Measurements from ENCODE around the gene SIRT6.
A peak's percentile ranks its signal among the peaks of the same experiment; 100 is the strongest.
"Not testable (repeated sequence)": the region's sequence is repeated elsewhere in the genome, so short reads cannot be mapped to it uniquely, and the experiment has no call there.

The SIRT6 gene

GRCh38 chr19:4199699-4200293, 17.4 kb upstream of the SIRT6 start:
- no peak for DNase-seq (ENCODE audit: low read depth, low spot score)

DNA sequence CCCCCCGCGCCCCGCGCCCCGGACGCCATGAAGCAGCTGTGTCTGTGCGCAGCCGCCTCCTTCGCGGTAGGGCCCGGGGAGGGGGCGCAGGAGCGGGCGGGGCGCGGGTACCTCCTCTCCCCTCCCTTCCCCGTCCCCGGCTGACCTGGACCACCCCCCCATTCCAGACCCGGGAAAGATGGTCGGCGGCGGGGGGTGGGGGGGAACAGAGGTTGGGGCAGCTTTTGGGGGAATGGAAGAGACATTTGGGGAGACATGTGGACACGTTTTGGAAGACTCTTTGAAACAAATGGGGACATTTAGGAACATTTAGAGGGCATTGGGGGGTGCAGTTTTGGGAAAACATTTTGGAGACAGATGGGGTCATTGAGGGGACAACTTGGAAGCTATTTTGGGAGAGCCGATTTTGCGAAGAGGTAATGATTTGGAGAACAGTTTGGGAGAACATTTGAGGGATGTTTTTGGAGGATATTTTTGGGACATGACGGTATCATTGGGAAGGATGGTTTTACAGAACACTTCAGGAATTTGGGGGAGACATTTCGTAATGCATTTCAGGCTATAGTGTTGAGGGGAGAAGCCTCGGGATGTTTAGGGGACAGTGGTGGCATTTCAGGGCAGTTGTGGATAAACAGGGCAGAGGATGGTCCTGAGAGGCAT, 16.2 kb upstream of the SIRT6 start:
- DNase-seq (ENCODE audit: low read depth, low spot score), result no peak

- DNase-seq (ENCODE audit: low read depth, low spot score), result no peak
Observed at GRCh38 chr19:4197625-4198466, 15.5 kb upstream of the SIRT6 start.

DNA sequence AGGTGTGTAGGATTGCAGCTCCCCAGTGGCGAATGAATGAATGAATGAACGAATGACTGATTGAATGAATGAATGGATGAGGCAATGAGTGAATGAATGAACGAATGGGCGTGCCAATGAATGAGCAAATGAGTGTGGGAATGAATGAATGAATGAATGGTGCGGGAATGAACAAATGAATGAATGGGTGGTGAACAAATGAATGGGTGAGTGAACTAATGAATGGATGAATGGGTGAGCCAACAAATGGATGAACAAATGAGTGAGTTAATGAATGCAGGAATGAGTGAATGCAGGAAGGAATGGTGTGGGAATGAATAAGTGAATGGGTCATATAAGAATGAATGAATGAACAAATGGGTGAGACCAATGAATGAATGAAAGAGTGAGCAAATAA, 14.9 kb upstream of the SIRT6 start:
- DNase-seq (ENCODE audit: low read depth, low spot score), result no peak

DNA sequence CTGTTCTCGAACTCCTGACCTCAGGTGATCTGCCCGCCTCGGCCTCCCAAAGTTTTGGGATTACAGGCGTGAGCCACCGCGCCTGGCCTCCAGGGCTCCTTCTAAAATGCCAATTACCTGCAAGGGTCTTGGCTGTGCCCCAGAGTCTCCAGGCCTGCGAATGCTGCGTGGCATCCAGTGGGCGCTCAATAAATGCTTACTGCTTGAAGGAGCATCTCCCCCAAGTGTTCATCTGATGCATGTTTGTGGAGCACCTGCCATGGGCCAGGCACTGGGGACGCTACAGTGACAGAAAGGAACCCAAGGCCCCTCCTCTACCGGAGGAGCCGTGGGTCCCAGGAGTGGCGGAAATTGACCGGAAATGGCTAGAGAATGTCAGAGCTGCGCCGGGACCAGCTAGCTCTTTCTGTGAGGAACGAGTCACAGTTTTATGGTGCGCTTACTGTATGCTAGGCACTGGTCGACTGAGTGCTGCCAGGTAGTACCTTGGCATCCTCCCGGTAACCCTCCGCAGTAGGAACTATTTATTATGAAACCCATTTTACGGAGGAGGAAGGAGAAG, 14.3 kb upstream of the SIRT6 start:
- DNase-seq (ENCODE audit: low read depth, low spot score), result no peak

DNA sequence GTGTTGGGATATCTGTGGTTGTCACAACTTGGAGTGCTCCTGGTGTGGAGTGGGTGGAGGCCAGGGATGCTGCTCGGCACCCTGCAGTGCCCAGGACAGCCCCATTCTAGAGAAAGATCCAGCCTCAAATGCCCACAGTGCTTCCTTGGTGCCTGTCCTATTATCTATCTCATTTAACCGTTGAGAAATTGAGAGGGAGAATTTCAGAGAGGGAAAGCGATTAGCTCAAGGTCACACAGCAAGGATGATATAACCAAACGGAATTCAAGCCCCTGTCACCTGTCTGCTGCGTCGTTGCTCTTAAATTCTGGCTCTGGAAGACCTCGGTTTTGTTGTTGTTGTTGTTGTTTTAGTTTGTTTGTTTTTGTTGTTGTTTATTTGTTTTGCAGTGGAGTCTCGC, 13.6 kb upstream of the SIRT6 start:
- DNase-seq (ENCODE audit: low read depth, low spot score), result no peak

DNA sequence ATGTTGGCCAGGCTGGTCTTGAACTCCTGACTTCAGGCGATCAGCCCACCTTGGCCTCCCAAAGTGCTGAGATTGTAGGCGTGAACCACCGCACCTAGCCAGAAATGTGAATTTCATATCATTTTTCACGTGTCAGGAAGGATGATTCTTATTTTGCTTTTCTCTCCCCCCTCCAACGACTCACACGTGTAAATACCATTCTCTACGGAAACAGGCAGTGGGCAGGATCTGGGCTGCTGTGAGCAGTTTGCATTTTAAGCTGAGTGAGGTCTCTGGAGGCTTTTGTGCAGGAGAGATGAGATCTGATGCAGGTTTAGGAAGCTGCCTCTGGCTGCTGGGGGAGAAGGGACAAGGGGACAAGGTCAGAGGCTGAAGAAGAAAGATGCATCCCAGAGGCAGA, 12.0 kb upstream of the SIRT6 start:
- DNase-seq (ENCODE audit: low read depth, low spot score), result no peak

GRCh38 chr19:4192537-4192936, 10.2 kb upstream of the SIRT6 start:
- not testable (repeated sequence) for DNase-seq (ENCODE audit: low read depth, low spot score)

GRCh38 chr19:4189641-4190040, 7.3 kb upstream of the SIRT6 start:
- no peak for DNase-seq (ENCODE audit: low read depth, low spot score)

GRCh38 chr19:4187313-4188122, 5.2 kb upstream of the SIRT6 start:
- no peak for DNase-seq (ENCODE audit: low read depth, low spot score)

DNA sequence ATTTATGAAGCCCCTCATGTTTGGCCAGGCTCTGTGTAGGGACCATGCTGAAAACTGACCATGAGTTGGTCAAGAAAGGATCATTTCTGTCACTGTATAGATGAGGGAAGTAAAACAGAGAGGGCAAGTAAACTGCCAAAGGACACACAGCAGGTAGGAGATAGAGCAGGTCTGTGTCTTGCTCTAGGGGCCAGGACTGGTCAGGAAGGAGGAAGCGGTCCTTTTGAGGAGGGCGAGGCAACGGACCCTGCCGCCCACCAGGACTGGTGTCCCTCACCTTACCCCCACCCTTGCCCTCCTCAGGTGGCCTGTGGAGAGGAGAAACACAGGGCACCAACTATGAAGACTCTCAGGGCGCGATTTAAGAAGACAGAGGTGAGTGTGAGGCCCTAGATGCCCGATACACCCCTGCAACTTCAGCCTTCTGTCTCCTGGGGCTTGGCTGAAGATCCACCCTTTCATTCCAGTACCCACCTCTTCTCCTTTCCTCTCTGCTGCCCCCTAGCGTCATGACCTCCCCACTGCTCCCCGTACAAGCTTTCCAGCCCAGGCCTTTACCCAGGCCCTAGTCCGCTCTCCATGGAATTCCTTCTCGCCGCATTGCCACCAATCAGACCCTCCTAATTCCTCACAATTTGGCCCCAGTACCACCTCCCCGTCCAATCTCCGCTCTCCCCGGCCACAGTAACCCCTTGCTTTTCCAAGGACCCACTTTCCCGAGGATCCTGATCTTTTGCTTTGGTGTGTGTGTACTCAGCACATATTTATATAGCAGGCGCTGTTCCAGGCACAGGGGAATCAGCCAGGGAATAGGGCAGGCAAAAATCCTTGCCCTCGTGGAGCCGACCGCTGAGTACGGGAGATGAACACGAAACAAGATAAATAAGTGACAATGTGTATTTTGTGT, 4.0 kb upstream of the SIRT6 start:
- peak; percentile 64 for DNase-seq (ENCODE audit: low read depth, low spot score)

DNA sequence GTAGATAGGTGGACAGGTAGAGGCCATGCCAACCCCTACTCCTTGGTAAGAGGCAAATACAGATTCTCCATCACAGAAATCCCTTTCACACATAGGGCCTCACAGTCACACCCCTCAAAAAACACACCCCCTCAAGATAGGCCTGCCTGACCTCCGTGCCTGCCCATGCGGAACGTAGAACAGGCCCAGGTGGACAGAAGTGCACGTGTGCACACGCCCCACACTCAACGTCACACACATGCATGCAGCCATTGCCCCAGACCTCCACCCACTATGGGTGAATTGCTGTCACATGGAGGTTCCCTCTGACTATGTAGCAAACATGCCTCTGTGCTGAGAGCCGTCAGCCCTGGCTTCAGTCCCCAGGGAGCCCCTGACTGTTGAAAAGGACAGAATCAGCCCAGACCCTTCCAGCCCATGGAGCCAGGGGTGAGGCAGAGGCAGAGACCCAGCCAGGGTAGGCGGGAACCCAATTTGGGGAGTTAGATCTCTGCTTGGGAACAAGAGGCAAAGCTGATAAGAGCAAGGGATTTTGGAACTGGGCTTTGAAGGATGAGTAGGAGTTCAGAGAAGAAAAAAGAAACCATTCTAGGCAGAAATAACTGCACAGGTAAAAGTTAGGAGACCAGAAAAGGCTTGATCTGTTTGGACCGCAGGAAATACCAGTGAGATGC, 3.2 kb upstream of the SIRT6 start:
- DNase-seq (ENCODE audit: low read depth, low spot score), result no peak

DNA sequence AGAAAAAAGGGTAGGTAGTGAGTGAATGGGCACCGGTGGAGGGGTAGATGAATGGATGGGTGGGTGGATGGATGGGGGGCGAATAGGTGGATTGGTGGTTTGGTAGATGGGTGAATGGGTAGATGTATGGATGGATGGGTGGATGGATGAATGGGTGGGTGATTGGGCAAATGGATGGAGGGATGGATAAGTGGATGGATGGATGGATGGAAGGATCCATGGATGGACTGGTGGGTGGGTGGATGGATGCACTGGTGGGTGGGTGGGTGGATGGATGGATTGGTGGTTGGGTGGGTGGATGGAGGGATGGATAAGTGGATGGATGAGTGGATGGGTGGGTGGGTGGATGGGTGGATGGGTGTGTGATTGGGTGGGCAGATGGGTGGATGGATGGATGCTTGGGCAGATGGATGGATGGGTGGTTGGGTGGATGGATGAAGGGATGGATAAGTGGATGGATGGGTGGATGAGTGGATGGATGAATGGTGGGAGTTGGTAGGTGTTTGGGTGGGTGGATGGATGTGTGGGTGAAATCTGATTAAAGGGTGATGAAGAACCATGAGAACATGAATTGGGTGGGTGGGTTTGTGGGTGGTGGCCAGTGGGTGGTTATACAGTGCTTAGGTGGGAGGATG, 2.5 kb upstream of the SIRT6 start:
- no peak for DNase-seq (ENCODE audit: low read depth, low spot score)

DNA sequence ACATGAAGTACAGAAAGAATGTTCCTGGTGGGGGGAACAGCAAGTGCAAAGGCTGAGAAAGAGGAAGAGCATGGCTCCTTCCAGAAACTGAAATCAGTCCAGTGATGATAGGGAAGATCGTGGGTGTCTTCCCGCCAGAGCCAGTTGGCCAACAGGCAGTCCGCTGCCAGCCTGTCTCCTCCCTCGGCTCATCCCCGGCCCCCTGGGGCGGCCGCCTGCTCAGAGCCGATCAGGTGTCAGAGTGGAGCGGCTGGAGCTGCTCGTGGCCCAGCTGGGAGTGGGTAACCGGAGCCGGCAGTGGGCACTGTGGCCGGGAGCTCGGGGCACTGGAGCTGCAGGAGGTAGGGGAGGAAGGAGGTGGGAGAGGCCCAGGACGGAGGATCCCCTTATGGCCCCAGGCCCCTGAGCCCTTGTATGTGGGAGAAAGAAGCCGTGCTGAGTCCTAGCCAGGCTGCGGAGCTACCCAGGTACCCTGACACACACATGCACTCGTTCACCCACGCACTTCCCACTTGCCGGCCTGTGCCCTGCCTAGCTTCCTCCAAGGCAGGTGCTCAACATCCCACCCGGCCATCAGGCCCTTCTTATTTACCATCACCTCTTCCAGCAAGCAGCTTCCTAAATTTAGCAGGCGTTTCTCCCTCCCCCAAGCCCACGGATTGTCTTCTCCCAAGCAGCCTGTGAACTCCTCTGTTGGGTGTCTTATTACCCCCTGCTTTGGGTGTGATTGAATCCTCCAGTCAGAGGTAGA, 1.8 kb upstream of the SIRT6 start:
- no peak for DNase-seq (ENCODE audit: low read depth, low spot score)

GRCh38 chr19:4181053-4181508, 1.3 kb downstream of the SIRT6 start:
- DNase-seq (ENCODE audit: low read depth, low spot score), result no peak

DNA sequence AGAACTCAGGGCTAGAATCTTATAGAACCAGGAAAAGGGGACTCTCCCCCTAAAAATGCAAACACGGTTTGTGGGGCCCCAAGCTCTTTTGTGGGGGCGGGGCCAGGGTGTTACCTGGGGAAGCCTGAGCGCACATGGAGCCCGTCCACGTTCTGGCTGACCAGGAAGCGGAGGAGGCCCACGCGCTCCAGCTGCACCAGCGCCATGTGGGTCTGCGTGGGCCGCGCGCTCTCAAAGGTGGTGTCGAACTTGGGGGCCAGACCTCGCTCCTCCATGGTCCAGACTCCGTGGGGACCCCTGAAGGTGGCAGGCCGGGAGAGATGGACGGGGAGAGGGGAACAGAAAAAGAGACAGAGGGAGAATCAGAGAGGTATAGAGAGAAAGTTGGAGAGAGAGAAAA, 3.4 kb downstream of the SIRT6 start:
- no peak for DNase-seq (ENCODE audit: low read depth, low spot score)

- no peak for DNase-seq (ENCODE audit: low read depth, low spot score)
Observed at GRCh38 chr19:4177146-4177545, 5.2 kb downstream of the SIRT6 start.

DNA sequence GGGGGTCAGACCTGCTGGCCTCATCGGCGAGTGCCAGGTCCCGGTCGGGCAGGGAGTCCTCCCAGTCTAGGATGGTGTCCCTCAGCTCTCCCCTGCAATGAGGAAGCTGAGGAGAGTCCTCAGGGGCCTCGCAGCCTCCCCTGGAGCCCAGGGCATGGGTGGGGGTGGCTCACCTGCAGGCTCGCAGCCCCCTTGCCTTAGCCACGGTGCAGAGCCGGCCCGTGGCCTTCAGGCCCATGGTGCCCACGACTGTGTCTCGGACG, 6.8 kb downstream of the SIRT6 start:
- no peak for DNase-seq (ENCODE audit: low read depth, low spot score)
